HG03196 (cell line): ENCODE data around the gene DAB1.

Experiments
- ATAC-seq: cut with Tn5 transposase; IDR thresholded peaks from one replicate; pipeline ENCODE4 v1.9.1; 2021; ENCODE audit not compliant: unreplicated experiment

The DAB1 gene

GRCh38 chr1:57423656-57424211 is at the start of gene DAB1:
Gene DAB1 (minus strand): TSS chr1:57424060. CDS start chr1:57291030, 133,030 bp downstream.
- ATAC-seq: no peak

GRCh38 chr1:57473448-57473847 is 49.6 kb upstream of the DAB1 start:
- ATAC-seq: no peak

- no peak for ATAC-seq
These were observed 48.1 kb upstream of the DAB1 start for GRCh38 chr1:57471995-57472394.

DNA sequence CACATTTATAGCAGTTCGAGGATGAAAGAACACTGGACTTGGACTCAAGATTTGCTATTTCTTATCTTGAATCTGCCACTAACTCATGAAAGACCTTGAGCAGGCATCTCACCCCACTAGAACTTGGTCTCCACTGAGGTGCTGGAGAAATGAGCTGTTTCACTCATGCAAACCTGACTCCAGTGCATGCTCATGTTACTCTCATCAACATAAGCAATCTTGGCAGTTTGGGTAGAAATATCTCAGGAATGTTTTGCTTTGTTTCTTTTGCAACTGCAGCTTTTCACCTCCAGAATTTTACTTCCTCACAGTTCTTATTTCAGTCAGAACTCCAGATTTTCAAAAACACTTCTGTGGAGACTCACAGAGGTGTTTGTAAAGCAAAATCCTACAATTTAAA is 46.2 kb upstream of the DAB1 start:
- no peak for ATAC-seq

DNA sequence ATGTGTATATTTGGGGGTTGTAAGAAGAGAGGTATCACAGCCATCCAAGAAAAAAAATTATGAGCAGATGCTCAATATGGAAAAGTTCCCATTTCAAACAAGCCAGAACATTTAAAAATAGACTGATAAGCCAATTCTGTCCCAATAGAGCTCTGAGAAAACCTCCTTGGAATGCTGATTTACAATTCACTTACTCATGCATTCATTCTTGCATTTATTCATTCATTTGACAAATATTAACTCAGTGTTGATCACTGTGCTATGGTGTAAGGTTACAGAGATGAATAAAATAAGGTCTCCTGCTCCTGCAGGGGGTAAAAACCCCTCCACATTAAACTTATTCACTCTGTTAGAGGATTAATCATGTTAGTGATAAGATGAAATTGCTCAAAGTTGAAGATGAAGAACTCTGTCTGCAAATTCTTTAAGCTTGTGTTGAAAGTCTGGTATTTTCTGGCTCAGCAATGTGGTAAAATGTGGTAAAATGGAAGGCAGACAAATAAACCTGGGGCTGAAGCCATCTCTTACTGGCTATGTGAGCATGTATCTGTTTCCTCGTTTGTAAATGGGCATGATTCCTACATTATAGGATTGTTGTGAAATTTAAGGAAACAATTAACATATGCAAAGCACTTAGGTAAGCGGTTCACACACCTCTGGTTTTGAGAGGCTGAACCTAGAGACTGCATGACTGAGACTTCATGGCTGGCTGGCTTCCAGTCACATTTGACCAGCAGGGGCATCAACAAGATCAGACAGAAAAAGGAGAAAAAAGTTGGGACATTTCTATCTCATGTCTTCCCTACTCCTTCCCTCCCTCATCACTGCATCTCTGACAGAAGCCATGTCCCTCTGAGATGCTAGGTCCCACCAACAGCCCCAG is 45.0 kb upstream of the DAB1 start:
- ATAC-seq: no peak

- ATAC-seq: no peak
These were observed 44.0 kb upstream of the DAB1 start for GRCh38 chr1:57467830-57468229.

DNA sequence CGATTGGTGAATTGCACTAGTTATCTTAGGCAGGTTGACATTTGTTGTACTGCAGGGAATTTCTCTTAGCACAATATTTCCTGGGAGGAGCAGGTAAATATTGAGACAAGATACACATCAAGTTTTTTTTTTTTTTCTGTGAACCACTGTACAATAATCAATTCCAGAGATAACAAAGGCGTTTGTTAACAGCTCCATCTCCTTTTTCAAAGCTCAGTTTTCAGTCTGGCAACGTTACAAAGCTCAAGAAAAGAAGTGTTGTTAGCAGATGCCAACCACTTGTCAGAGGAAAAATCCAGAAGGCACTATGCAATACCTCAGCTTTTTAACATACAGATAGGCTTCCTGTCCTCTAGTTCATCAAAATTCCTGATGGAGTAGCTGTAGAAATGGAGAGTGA is 40.9 kb upstream of the DAB1 start:
- no peak for ATAC-seq

GRCh38 chr1:57463343-57463742 is 39.5 kb upstream of the DAB1 start:
- ATAC-seq: no peak

GRCh38 chr1:57461405-57461804 is 37.5 kb upstream of the DAB1 start:
- no peak for ATAC-seq

DNA sequence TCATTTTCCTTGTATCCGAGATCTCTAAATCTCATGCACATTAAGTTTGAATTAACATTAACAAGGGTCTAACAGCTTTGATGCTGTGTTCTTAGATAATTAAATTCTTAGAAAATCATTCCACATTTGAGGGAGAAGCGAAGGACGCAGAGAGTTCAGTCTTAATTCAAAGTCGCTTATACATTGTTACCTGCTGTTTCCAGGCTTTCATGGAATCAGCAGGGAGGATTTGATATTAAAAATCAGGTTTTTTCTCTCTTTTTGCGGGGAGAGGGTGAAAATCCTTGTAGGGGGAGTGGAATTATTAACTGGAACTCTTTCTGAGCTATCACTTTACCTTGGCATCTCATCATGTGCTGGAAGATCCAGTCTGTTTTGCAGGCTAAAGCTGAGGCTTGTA is 27.7 kb upstream of the DAB1 start:
- ATAC-seq: no peak

DNA sequence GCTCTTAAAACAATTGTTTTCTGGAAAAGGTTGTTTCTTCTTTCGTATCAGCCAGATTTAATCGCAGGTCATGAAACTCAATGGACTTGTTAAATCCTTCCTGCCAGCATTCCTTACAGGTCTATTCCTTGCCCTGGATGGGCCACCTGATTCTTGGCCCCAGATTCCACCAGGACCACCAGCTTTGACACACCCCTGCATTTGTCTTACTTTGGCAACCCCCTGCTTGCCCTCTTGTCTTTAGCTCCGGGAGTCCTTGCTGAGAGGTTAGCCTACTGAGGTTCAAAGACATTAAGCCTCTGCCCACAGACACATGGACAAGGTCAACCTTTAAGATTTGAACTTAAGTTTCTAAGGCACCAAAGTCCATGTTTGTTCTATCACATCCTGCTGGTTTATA is 27.1 kb upstream of the DAB1 start:
- no peak for ATAC-seq

DNA sequence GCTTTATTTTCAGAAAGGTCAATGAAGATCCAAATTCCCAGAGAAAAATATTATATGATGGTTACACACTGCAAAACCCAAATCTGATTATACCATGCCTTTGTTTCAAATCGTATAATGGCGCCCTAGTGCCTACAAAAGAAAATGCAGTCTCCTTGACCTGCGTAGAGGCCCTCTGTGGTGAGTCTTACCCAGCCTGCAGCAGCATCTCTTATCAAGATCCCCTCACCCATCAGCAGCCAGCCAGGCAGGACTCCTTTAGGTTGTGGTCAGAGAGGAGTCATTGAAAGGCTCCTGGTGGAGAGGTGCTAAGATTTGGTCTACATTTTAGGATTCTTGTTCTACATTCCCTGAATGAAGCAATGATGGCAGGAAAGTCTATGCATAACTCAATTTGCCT is 23.7 kb upstream of the DAB1 start:
- ATAC-seq: no peak

GRCh38 chr1:57443004-57443403 is 19.1 kb upstream of the DAB1 start:
- ATAC-seq: no peak

- no peak for ATAC-seq
These were observed 16.2 kb upstream of the DAB1 start for GRCh38 chr1:57440096-57440495.

DNA sequence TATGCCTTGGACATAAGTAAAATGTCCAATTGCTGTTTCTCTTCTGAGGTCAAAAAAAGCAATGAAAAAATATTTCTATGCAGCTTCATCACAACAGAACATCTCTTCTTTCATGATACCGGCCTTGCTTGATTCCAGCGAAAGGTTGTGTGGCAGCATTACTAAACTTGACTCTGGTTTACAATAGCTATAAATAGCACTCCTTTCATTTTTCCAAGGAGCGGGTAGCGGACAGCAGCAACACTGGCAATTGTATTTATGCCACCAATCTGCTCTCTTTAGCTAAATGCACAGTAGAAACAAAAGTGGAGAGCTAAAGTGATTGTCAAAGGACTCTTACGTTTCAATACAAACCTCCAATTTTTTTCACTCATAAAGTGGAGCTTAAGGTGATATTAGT is 7.5 kb upstream of the DAB1 start:
- ATAC-seq: no peak

DNA sequence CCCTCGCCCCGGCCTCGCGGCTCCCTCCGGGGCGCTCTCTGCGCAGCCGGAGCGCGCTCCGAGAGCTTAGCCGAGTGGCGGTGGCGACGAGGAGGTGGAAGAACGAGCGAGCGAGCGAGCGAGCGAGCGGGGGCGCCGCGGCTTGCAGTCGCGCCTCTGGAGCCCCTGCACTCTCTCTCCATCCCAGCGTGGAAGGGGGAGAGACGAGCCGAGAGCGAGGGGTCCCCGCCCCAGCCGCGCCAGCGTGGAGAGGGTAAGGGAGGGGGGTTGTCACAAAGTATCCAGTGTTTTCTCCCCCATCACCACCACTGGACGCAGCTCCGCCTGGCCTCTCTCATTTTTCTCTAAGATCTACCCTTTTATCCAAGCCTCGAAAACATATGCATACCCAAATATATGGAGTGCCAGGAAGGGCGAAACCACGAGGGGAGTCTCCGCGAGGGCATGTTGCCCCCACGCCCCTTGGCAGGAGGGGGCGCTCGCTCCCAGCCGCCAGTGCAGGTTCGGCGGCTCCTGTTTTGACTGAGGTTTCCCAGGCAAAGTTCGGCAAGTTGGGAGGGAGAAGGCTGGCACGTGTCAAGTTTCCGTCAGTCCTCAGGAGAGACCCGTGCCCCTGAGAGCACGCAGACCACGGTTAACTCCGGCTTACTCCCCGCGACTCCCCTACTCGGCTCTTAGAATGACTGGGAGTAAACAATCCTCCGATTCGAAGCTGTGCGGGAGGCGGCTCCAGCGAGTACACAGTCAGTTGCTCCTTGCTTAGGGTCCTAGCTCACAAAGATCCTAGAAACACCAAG is 569 bp upstream of the DAB1 start:
- ATAC-seq: no peak

DNA sequence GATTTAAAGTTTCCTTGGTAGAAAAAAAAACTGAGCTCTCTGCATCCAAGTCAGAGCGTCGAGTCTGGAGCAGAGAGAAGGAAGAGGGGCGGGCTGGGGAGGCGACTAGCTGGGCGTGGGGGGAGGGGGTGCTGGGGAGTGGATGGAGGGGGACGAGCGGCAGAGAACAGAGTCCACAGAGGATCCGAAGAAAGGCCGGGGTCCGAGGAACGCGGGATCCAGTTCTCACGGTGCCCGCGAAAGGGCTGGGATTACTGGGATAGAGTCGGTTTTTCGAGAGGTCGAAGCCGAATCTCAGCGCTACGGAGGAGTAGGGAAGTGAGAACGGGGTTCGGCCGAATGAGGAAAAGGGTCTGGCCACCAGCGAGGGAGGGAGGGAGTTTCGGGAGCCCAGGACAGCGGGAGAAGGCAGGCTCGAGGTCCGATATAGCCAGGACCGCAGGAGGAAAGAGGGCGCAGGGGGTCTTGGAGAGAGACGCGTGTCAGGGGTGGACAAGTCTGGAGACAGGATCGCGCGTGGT is 665 bp downstream of the DAB1 start:
- no peak for ATAC-seq

DNA sequence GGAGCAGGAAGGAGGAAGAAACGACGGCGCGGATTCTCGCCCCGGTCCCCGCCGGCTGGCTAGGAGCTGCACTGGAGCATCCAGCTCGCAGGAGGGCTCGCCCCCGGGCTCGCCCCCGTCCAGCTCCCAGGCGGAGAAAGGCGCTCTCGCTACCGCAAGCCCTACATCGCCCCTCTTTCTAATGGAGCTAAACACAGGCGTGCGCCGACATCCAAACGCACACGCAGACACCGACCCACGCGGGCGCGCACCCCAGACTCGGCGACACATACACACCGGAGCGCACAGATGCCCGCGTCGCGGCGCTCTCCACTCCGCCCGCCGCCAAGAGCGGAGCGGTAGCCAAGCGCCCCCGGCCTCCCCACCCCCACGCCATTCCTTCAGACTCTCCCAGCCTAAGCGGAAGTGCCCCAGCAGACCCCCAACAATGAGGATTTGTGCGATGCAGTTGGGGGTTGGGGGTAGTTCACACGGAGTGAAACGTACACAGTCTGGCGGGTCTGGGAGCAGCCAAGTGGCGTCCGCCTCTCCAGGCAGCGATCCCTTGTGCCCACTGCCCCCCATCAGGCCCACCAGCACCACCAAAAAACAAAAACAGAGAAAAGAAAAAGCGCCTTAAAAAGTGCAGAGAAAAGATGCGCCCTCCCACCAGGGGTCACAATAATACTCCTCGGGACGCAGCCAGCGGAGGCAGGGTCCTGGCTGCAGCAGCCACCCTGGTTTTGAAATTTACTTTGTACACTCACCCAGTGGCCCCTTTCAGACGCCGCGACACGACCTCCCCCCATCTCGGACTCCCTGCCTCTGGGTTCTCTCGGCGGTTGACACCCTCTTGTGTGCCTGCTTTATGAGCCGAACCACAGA is 1.4 kb downstream of the DAB1 start:
- ATAC-seq: no peak

DNA sequence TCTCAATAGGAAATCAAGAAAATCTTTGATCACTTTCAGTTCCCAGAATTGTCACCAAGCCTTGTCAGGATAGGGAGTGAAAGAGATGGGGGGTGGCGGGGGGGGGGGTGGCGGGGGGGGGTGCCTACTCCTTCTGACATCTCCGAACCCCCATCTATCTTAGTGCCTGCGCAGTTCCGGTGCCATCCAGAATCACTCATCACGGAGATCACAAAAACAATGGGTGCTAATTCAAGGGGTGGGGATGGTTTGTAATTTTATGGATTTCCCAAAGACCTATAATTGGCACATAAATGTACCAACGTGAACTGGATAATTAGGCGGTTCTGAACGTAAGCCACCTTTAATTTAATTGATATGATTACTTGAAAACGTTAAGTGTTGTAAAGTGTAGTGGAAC is 2.1 kb downstream of the DAB1 start:
- no peak for ATAC-seq

- ATAC-seq: no peak
These were observed 2.7 kb downstream of the DAB1 start for GRCh38 chr1:57420981-57421785.
